IMR-90 (cell line): ENCODE measurements around the gene STK36. TPM values are rescaled to one million over a fixed set of nuclear protein-coding genes. Genes with fewer than 3 reads are reported as not detected.
"Not testable (repeated sequence)": the region's sequence is repeated elsewhere in the genome, so short reads cannot be mapped to it uniquely, and the experiment has no call there.

ENCODE experiments used
- ATAC-seq: fragments of 200-7000 bp; cut with Tn5 transposase; 2 replicates; pipeline ENCODE4 v1.9.1; 2020; ENCODE audit warnings: low read depth, mild to moderate bottlenecking, moderate library complexity
- BruUV-seq: library from RNA; stranded (reverse); fragments of 400-500 nt; replicated peaks from 2 replicates; lab custom pipeline; 2021; lab: Mats Ljungman, UMichigan
- CTCF ChIA-PET: fragments of 300-600 bp; formaldehyde crosslinking; extraction: SDS; loops from one replicate; lab custom pipeline; 2021; ENCODE audit warnings: antibody characterized with exemption; lab: Yijun Ruan, JAX
- POLR2A ChIA-PET: fragments of 300-600 bp; sonication (Branson Sonifier 250); formaldehyde crosslinking; loops from one replicate; lab custom pipeline; 2022; ENCODE audit warnings: antibody characterized with exemption; ENCODE audit not compliant: unreplicated experiment; lab: Charles Lee
- DNase-seq: peaks from one replicate; pipeline ENCODE4 v3.0.0; 2013
- H2AFZ ChIP-seq: replicated peaks from 2 replicates; pipeline ENCODE3; 2013; ENCODE audit warnings: low read length, mild to moderate bottlenecking; ENCODE audit not compliant: poor library complexity
- H2AK5ac ChIP-seq: 2 replicates; pipeline ENCODE4 v1.6.1; 2013; ENCODE audit warnings: low read depth, low read length, inconsistent platforms
- H2AK9ac ChIP-seq: replicated peaks from 2 replicates; pipeline ENCODE3; 2013; ENCODE audit warnings: mild to moderate bottlenecking, low read depth, low read length, moderate library complexity; ENCODE audit not compliant: poor library complexity
- H2BK120ac ChIP-seq: 2 replicates; pipeline ENCODE4 v1.6.1; 2013; ENCODE audit warnings: low read depth, low read length, inconsistent platforms
- H2BK15ac ChIP-seq: 3 replicates; pipeline ENCODE4 v1.6.1; 2013; ENCODE audit warnings: low read depth, low read length, inconsistent platforms
- H2BK20ac ChIP-seq: 2 replicates; pipeline ENCODE4 v1.6.1; 2013; ENCODE audit warnings: low read depth, mild to moderate bottlenecking, inconsistent platforms, low read length, moderate library complexity
- H2BK5ac ChIP-seq: 2 replicates; pipeline ENCODE4 v1.6.1; 2013; ENCODE audit warnings: mild to moderate bottlenecking, low read depth, low read length, inconsistent platforms; ENCODE audit not compliant: poor library complexity, severe bottlenecking
- H3K14ac ChIP-seq: replicated peaks from 2 replicates; pipeline ENCODE4 v1.6.1; 2013; ENCODE audit warnings: low read depth, low read length, inconsistent platforms
- H3K18ac ChIP-seq: 2 replicates; pipeline ENCODE4 v1.6.1; 2013; ENCODE audit warnings: low read depth, low read length, control low read depth
- H3K23ac ChIP-seq: 2 replicates; pipeline ENCODE4 v1.6.1; 2013; ENCODE audit warnings: low read depth, low read length, inconsistent platforms
- H3K27ac ChIP-seq: 2 replicates; pipeline ENCODE4 v1.5.1; 2013; ENCODE audit warnings: mild to moderate bottlenecking, control low read depth, low read length; ENCODE audit not compliant: insufficient read depth
- H3K27me3 ChIP-seq: 2 replicates; pipeline ENCODE4 v1.6.1; 2013; ENCODE audit warnings: low read length; ENCODE audit not compliant: control insufficient read depth, insufficient read depth
- H3K36me3 ChIP-seq: 2 replicates; pipeline ENCODE4 v1.6.1; 2013; ENCODE audit warnings: low read length, mixed read lengths; ENCODE audit not compliant: control insufficient read depth, insufficient read depth
- H3K4ac ChIP-seq: 2 replicates; pipeline ENCODE4 v1.6.1; 2013; ENCODE audit warnings: low read depth, low read length, inconsistent platforms
- H3K4me1 ChIP-seq: 2 replicates; pipeline ENCODE4 v1.6.1; 2013; ENCODE audit warnings: low read length, mixed read lengths; ENCODE audit not compliant: control insufficient read depth, insufficient read depth
- H3K4me2 ChIP-seq: 2 replicates; pipeline ENCODE4 v1.6.1; 2013; ENCODE audit warnings: low read depth, mild to moderate bottlenecking, control low read depth, low read length, moderate library complexity
- H3K4me3 ChIP-seq: 2 replicates; pipeline ENCODE4 v1.5.1; 2013; ENCODE audit warnings: low read depth, mild to moderate bottlenecking, control low read depth, low read length, moderate library complexity; ENCODE audit not compliant: insufficient read depth
- H3K56ac ChIP-seq: 2 replicates; pipeline ENCODE4 v1.6.1; 2013; ENCODE audit warnings: low read length, inconsistent platforms; ENCODE audit not compliant: insufficient read depth; ENCODE audit errors: extremely low read depth
- H3K79me1 ChIP-seq, 2 experiments: 2 replicates each; pipeline ENCODE4 v1.6.1; 2013; ENCODE audit warnings: low read length in 2 of 2, inconsistent platforms in 1 of 2, low read depth in 1 of 2
- H3K9ac ChIP-seq: 2 replicates; pipeline ENCODE4 v1.6.1; 2013; ENCODE audit warnings: low read depth, low read length, control low read depth
- H3K9me1 ChIP-seq: 2 replicates; pipeline ENCODE4 v1.6.1; 2013; ENCODE audit warnings: low read length, inconsistent platforms; ENCODE audit not compliant: insufficient read depth
- H3K9me3 ChIP-seq: 2 replicates; pipeline ENCODE4 v1.6.1; 2013; ENCODE audit warnings: low read length; ENCODE audit not compliant: control insufficient read depth, insufficient read depth
- H4K20me1 ChIP-seq: 2 replicates; pipeline ENCODE4 v1.6.1; 2013; ENCODE audit warnings: low read length, inconsistent platforms; ENCODE audit not compliant: insufficient read depth
- H4K5ac ChIP-seq: 2 replicates; pipeline ENCODE4 v1.6.1; 2013; ENCODE audit warnings: mild to moderate bottlenecking, low read depth, low read length, control low read depth
- H4K8ac ChIP-seq, 2 experiments: 2 replicates each; pipeline ENCODE4 v1.6.1; 2013; ENCODE audit warnings: low read depth in 2 of 2, low read length in 2 of 2, control low read depth in 1 of 2, inconsistent platforms in 1 of 2
- H4K91ac ChIP-seq: 2 replicates; pipeline ENCODE4 v1.6.1; 2013; ENCODE audit warnings: low read depth, low read length, inconsistent platforms; ENCODE audit not compliant: insufficient read depth
- MAZ ChIP-seq: IDR thresholded peaks from 2 replicates; pipeline ENCODE4 v1.6.1; 2012; ENCODE audit warnings: low read depth, mild to moderate bottlenecking, low read length, improper control_type of control experiment, moderate library complexity, borderline replicate concordance
- RAD21 ChIP-seq: IDR thresholded peaks from 2 replicates; pipeline ENCODE4 v1.6.1; 2012; ENCODE audit warnings: low read length, improper control_type of control experiment
- SMC3 ChIP-seq: fragments of 150-350 bp; IDR thresholded peaks from 2 replicates; pipeline ENCODE4 v1.6.1; 2016; ENCODE audit warnings: low read depth, mild to moderate bottlenecking, antibody characterized with exemption, low read length, moderate library complexity
- WGBS, 2 experiments: methylation state at CpG; one replicate each; pipeline versions ENCODE4 v1.1.5 to v1.1.7; 2013; ENCODE audit warnings: missing lambda C conversion rate in 2 of 2; ENCODE audit not compliant: insufficient read length in 1 of 2; ENCODE audit errors: extremely low coverage in 2 of 2; 5-methylcytosine and 5-hydroxymethylcytosine counted together
- dilution Hi-C: fragments of 300-500 bp; cut with HindIII; formaldehyde crosslinking; loops from one replicate; pipeline ENCODE4 v1.14.3; 2018; ENCODE audit warnings: low sequenced_read_pairs; ENCODE audit not compliant: unreplicated experiment
- in situ Hi-C: fragments of 300-500 bp; cut with MboI; formaldehyde crosslinking; loops from 3 replicates; pipeline ENCODE4 v1.14.3; 2019; ENCODE audit warnings: low sequenced_read_pairs, inconsistent platforms, mixed read lengths
- intact Hi-C: fragments of 100-400 bp; cut with micrococcal nuclease; formaldehyde crosslinking; loops from 2 replicates; pipeline ENCODE4 v1.10.0; 2022
- polyA plus RNA-seq, 3 experiments: library from polyadenylated mRNA; depleted of rRNA; stranded (reverse); fragments of >200 nt; gene quantifications; 2 replicates each; pipeline ENCODE4 v1.2.3, GENCODE V29; 2012; ENCODE audit warnings: low replicate concordance in 1 of 3
- total RNA-seq: library from RNA; depleted of rRNA; stranded (reverse); fragments of >200 nt; gene quantifications from 2 replicates; pipeline ENCODE4 v1.2.3, GENCODE V29; 2012
- TF ChIP-seq, protein P1 (sequence below): conservative IDR thresholded peaks from 2 replicates; pipeline ENCODE4 v1.5.1; 2012; ENCODE audit warnings: mild to moderate bottlenecking, low read depth, low read length, improper control_type of control experiment

The STK36 gene
- total and polyA plus RNA-seq, 2 of the 4 experiments (the other 2 are of a cell fraction), result 17.6 to 44.5 TPM

DNA sequence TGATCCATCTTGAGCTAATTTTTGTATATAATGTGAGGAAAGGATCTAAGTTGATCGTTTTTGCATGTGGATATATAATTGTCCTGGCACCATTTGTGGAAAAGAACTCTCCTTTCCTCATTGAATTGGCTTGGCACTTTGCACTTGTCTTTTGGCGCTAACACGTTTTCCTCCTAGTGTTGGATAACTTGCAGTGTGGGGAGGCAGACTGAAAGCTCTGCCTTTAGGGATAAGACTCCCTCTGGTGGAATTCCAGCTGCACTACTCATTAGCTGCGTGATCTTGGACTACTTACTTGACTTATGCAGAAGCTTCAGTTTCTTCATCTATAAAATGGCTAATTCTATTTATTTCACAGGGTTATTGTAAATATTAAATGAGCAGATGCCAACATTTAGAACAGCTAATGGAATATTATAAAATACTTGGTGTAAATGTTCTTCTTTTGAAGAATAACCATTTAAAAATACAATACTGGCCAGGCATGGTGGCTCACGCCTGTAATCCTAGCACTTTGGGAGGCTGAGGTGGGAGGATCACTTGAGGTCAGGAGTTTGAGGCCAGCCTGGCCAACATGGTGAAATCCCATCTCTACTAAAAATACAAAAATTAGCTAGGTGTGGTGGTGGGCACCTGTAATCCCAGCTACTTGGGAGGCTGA lies 15.6 kb downstream of the STK36 start:
- H2BK20ac ChIP-seq, BruUV-seq, H3K9me1 ChIP-seq, H3K4me2 ChIP-seq, H4K20me1 ChIP-seq, H2BK5ac ChIP-seq, H3K4ac ChIP-seq, H3K27me3 ChIP-seq, H2BK15ac ChIP-seq, H3K56ac ChIP-seq, H3K9ac ChIP-seq, dilution Hi-C loops, H3K4me1 ChIP-seq, H4K91ac ChIP-seq, H3K79me1 ChIP-seq, H2AK5ac ChIP-seq, H3K14ac ChIP-seq, H2AFZ ChIP-seq, H3K4me3 ChIP-seq, H4K8ac ChIP-seq, H2BK120ac ChIP-seq, H3K18ac ChIP-seq, H3K9me3 ChIP-seq, H2AK9ac ChIP-seq, H4K5ac ChIP-seq, H3K23ac ChIP-seq, H3K27ac ChIP-seq: not testable (repeated sequence)
- ChIA-PET POLR2A (interaction anchor here (0.7 kb wide), 1 partner anchor 10 kb away, joined by 3 read pairs; no protein-coding TSS in a partner anchor), CTCF (interaction anchor here (0.6 to 1.8 kb wide), 9 partner anchors 9 to 165 kb away, joined by 3 to 18 read pairs (median 3); partner anchors contain the start of genes BCS1L, RNF25, STK36 and ZNF142)
- peak; percentile 81 for DNase-seq
- intact Hi-C loops, result loop anchor here (1.0 kb wide), 2 partner anchors 28 to 160 kb away; partner anchors contain the start of genes BCS1L and ZNF142
- no CpG with 5 or more reads among the region's 5 CpGs for WGBS, 2 experiments
- peak; percentile 99 for ATAC-seq
- TF ChIP-seq SMC3 (peak; percentile 80), MAZ (peak; percentile 25; the same call in 1 of the 2 replicates), RAD21 (peak; percentile 74)
- TF ChIP-seq, protein P1, sequence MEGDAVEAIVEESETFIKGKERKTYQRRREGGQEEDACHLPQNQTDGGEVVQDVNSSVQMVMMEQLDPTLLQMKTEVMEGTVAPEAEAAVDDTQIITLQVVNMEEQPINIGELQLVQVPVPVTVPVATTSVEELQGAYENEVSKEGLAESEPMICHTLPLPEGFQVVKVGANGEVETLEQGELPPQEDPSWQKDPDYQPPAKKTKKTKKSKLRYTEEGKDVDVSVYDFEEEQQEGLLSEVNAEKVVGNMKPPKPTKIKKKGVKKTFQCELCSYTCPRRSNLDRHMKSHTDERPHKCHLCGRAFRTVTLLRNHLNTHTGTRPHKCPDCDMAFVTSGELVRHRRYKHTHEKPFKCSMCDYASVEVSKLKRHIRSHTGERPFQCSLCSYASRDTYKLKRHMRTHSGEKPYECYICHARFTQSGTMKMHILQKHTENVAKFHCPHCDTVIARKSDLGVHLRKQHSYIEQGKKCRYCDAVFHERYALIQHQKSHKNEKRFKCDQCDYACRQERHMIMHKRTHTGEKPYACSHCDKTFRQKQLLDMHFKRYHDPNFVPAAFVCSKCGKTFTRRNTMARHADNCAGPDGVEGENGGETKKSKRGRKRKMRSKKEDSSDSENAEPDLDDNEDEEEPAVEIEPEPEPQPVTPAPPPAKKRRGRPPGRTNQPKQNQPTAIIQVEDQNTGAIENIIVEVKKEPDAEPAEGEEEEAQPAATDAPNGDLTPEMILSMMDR, result peak; percentile 85
- H3K36me3 ChIP-seq, result peaks cover 21% of the 10 kb centered on the region
- in situ Hi-C loops, result loop anchor here (10.0 kb wide), 1 partner anchor 157 kb away; no protein-coding TSS in a partner anchor
